ENCODE results near the gene SLC4A4. TPM values are rescaled to one million over a fixed set of nuclear protein-coding genes. Genes with fewer than 3 reads are reported as not detected.

The SLC4A4 gene
- total and polyA plus RNA-seq, 10 of the 15 experiments (the other 5 are each of a cell fraction or from before 2014, with no cell fraction given) = 0.05 to 0.44 (median 0.18) TPM

DNA sequence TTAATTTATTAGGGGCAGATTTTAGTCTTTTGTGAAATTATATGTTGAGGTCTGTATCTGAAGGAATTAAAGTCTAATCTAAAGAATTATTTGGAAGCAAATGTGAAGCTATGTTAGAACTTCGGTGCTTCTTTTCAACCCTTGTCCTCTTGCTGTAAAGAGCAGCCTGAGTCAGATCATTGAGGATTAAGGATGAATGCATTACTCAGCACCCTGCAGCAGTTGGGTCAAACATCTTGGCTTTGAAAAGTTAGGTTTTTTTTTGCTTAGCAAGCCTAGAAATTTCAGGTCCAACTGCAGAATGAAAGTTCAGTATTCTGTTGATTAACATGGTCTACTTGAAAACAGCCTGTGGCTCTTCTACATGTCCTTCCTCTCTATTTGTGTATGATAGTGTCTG is 57.6 kb downstream of the SLC4A4 start:
- Histone ChIP-seq H3K27ac (ENCODE audit: control insufficient read depth, insufficient read depth) (no peak overlapping the region), H3K4me3 (no peak overlapping the region), H3K9me3 (replicated peaks; ENCODE audit: control insufficient read depth, insufficient read depth, low read length) (no peaks in the 10 kb centered on the region), H4K20me1 (ENCODE audit: control insufficient read depth, insufficient read depth) (no peaks in the 10 kb centered on the region), H3K79me2 (ENCODE audit: control insufficient read depth, insufficient read depth, low read length) (no peaks in the 10 kb centered on the region), H3K4me2 (ENCODE audit: control insufficient read depth, insufficient read depth) (no peak overlapping the region), H2AFZ (ENCODE audit: control insufficient read depth, low read depth, low read length) (no peak overlapping the region), H3K27me3 (replicated peaks in 1 of 2; ENCODE audit: control insufficient read depth in 2 of 2, insufficient read depth in 2 of 2, low read length in 1 of 2) (no peaks in the 10 kb centered on the region), H3K36me3 (ENCODE audit: control insufficient read depth in 2 of 2, insufficient read depth in 2 of 2, low read length in 1 of 2) (no peaks in the 10 kb centered on the region), H3K9ac (ENCODE audit: control insufficient read depth, insufficient read depth, low read length) (no peak overlapping the region), H3K4me1 (ENCODE audit: control insufficient read depth, insufficient read depth, low read length) (no peaks in the 10 kb centered on the region)
- TF ChIP-seq ZNF274 (IDR thresholded peaks at IDR 0.05; ENCODE audit: insufficient read depth, insufficient read length) (no peak), TBL1XR1 (IDR thresholded peaks at IDR 0.05; ENCODE audit: low read depth, low read length) (no peak), BHLHE40 (IDR thresholded peaks at IDR 0.05; ENCODE audit: borderline replicate concordance in 1 of 2, low read depth in 2 of 2, low read length in 1 of 2) (no peak)
- TF ChIP-seq, protein P1, sequence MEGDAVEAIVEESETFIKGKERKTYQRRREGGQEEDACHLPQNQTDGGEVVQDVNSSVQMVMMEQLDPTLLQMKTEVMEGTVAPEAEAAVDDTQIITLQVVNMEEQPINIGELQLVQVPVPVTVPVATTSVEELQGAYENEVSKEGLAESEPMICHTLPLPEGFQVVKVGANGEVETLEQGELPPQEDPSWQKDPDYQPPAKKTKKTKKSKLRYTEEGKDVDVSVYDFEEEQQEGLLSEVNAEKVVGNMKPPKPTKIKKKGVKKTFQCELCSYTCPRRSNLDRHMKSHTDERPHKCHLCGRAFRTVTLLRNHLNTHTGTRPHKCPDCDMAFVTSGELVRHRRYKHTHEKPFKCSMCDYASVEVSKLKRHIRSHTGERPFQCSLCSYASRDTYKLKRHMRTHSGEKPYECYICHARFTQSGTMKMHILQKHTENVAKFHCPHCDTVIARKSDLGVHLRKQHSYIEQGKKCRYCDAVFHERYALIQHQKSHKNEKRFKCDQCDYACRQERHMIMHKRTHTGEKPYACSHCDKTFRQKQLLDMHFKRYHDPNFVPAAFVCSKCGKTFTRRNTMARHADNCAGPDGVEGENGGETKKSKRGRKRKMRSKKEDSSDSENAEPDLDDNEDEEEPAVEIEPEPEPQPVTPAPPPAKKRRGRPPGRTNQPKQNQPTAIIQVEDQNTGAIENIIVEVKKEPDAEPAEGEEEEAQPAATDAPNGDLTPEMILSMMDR (IDR thresholded peaks at IDR 0.05 in 2 of 3, conservative IDR thresholded peaks at IDR 0.05 in 1 of 3; ENCODE audit: control insufficient read depth in 2 of 3, extremely low read depth in 1 of 3, insufficient read depth in 1 of 3, low read depth in 3 of 3, low read length in 3 of 3) = no peak
- ChIA-PET RAD21 (ENCODE audit: unreplicated experiment) (no interaction called here), SMC1A (ENCODE audit: uncharacterized antibody, unreplicated experiment) (interaction anchor here (1.5 to 1.7 kb wide), 2 partner anchors 10 to 38 kb away, joined by 3 read pairs; no protein-coding TSS in a partner anchor), POLR2A (no interaction called here), CTCF (no interaction called here)
- ATAC-seq = no peak
- in situ Hi-C loops (cut with MboI) = no loop called here
- WGBS (ENCODE audit: insufficient coverage, insufficient replicate concordance, low lambda C conversion rate, missing lambda C conversion rate) = 53% methylated on average over 1 of the region's 1 CpG
- intact Hi-C loops (cut with micrococcal nuclease; ENCODE audit: unreplicated experiment) = no loop called here
- BruUV-seq (replicated peaks) = no TSS peak
- FAIRE-seq = no peak
- DNase-seq (ENCODE audit: low read depth, low spot score) = no peak

GRCh38 chr4:71400810-71401209 is 62.0 kb downstream of the SLC4A4 start:
- Histone ChIP-seq H3K9me3 (replicated peaks; ENCODE audit: control insufficient read depth, insufficient read depth, low read length) (no peaks in the 10 kb centered on the region), H3K79me2 (ENCODE audit: control insufficient read depth, insufficient read depth, low read length) (no peaks in the 10 kb centered on the region), H3K36me3 (ENCODE audit: control insufficient read depth in 2 of 2, insufficient read depth in 2 of 2, low read length in 1 of 2) (no peaks in the 10 kb centered on the region), H3K4me1 (ENCODE audit: control insufficient read depth, insufficient read depth, low read length) (no peaks in the 10 kb centered on the region), H3K27ac (ENCODE audit: control insufficient read depth, insufficient read depth) (no peak overlapping the region), H2AFZ (ENCODE audit: control insufficient read depth, low read depth, low read length) (no peak overlapping the region), H3K9ac (ENCODE audit: control insufficient read depth, insufficient read depth, low read length) (no peak overlapping the region), H3K27me3 (replicated peaks in 1 of 2; ENCODE audit: control insufficient read depth in 2 of 2, insufficient read depth in 2 of 2, low read length in 1 of 2) (no peaks in the 10 kb centered on the region), H3K4me3 (no peak overlapping the region), H3K4me2 (ENCODE audit: control insufficient read depth, insufficient read depth) (no peak overlapping the region), H4K20me1 (ENCODE audit: control insufficient read depth, insufficient read depth) (no peaks in the 10 kb centered on the region)
- SMC1A ChIA-PET (ENCODE audit: uncharacterized antibody, unreplicated experiment) = no interaction called here
- TF ChIP-seq MXI1 (IDR thresholded peaks at IDR 0.05; ENCODE audit: low read depth, low read length) (no peak), TCF3 (IDR thresholded peaks at IDR 0.05; ENCODE audit: borderline replicate concordance, insufficient read depth, low read depth, low read length) (no peak), HDAC2 (IDR thresholded peaks at IDR 0.05) (no peak)
- TF ChIP-seq, protein P2, sequence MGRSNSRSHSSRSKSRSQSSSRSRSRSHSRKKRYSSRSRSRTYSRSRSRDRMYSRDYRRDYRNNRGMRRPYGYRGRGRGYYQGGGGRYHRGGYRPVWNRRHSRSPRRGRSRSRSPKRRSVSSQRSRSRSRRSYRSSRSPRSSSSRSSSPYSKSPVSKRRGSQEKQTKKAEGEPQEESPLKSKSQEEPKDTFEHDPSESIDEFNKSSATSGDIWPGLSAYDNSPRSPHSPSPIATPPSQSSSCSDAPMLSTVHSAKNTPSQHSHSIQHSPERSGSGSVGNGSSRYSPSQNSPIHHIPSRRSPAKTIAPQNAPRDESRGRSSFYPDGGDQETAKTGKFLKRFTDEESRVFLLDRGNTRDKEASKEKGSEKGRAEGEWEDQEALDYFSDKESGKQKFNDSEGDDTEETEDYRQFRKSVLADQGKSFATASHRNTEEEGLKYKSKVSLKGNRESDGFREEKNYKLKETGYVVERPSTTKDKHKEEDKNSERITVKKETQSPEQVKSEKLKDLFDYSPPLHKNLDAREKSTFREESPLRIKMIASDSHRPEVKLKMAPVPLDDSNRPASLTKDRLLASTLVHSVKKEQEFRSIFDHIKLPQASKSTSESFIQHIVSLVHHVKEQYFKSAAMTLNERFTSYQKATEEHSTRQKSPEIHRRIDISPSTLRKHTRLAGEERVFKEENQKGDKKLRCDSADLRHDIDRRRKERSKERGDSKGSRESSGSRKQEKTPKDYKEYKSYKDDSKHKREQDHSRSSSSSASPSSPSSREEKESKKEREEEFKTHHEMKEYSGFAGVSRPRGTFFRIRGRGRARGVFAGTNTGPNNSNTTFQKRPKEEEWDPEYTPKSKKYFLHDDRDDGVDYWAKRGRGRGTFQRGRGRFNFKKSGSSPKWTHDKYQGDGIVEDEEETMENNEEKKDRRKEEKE (IDR thresholded peaks at IDR 0.05) = no peak
- TF ChIP-seq, protein P3, sequence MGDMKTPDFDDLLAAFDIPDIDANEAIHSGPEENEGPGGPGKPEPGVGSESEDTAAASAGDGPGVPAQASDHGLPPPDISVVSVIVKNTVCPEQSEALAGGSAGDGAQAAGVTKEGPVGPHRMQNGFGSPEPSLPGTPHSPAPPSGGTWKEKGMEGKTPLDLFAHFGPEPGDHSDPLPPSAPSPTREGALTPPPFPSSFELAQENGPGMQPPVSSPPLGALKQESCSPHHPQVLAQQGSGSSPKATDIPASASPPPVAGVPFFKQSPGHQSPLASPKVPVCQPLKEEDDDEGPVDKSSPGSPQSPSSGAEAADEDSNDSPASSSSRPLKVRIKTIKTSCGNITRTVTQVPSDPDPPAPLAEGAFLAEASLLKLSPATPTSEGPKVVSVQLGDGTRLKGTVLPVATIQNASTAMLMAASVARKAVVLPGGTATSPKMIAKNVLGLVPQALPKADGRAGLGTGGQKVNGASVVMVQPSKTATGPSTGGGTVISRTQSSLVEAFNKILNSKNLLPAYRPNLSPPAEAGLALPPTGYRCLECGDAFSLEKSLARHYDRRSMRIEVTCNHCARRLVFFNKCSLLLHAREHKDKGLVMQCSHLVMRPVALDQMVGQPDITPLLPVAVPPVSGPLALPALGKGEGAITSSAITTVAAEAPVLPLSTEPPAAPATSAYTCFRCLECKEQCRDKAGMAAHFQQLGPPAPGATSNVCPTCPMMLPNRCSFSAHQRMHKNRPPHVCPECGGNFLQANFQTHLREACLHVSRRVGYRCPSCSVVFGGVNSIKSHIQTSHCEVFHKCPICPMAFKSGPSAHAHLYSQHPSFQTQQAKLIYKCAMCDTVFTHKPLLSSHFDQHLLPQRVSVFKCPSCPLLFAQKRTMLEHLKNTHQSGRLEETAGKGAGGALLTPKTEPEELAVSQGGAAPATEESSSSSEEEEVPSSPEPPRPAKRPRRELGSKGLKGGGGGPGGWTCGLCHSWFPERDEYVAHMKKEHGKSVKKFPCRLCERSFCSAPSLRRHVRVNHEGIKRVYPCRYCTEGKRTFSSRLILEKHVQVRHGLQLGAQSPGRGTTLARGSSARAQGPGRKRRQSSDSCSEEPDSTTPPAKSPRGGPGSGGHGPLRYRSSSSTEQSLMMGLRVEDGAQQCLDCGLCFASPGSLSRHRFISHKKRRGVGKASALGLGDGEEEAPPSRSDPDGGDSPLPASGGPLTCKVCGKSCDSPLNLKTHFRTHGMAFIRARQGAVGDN (IDR thresholded peaks at IDR 0.05) = no peak
- RAD21 ChIA-PET (ENCODE audit: unreplicated experiment) = no interaction called here
- intact Hi-C loops (cut with micrococcal nuclease; ENCODE audit: unreplicated experiment) (no loop called here), in situ Hi-C loops (cut with MboI) (no loop called here)
- ATAC-seq (no peak), FAIRE-seq (no peak), DNase-seq (ENCODE audit: low read depth, low spot score) (no peak)
- POLR2A ChIA-PET = no interaction called here
- no TSS peak for BruUV-seq (replicated peaks)
- CTCF ChIA-PET = no interaction called here

Measured in GM12878 (cell line).